H1 (cell line): Measurements from ENCODE around the gene TMEM222. TPM values are rescaled to one million over a fixed set of nuclear protein-coding genes. Genes with fewer than 3 reads are reported as not detected.

Experiments used
- CTCF ChIA-PET: fragments of 300-600 bp; sonication (Branson Sonifier 250); formaldehyde crosslinking; loops from one replicate; lab custom pipeline; 2021; ENCODE audit not compliant: partially characterized antibody; lab: Charles Lee
- POLR2A ChIA-PET: fragments of 300-600 bp; sonication (Branson Sonifier 250); formaldehyde crosslinking; loops from one replicate; lab custom pipeline; 2021; ENCODE audit warnings: inconsistent platforms; ENCODE audit not compliant: partially characterized antibody; lab: Charles Lee
- DNase-seq, 2 experiments: peaks; one replicate each; pipeline versions ENCODE4 v3.0.0 to v3.0.0-alpha.2; 2010 to 2022; ENCODE audit warnings: low spot score in 2 of 2, low read depth in 1 of 2, mixed read lengths in 1 of 2
- FAIRE-seq: peaks from 2 replicates; lab custom pipeline; 2011; peaks lifted over from hg19 to GRCh38; lab: Jason Lieb, UNC
- H2AFZ ChIP-seq: 2 replicates; pipeline ENCODE4 v1.8.1; 2012; ENCODE audit warnings: low read length, inconsistent platforms
- H2AK5ac ChIP-seq: 2 replicates; pipeline ENCODE4 v1.6.1; 2013; ENCODE audit warnings: low read depth, low read length
- H2BK120ac ChIP-seq: replicated peaks from 2 replicates; pipeline ENCODE3; 2013; ENCODE audit warnings: low read depth, low read length, inconsistent platforms
- H2BK12ac ChIP-seq: 2 replicates; pipeline ENCODE4 v1.6.1; 2013; ENCODE audit warnings: low read depth, low read length
- H2BK15ac ChIP-seq: 2 replicates; pipeline ENCODE4 v1.6.1; 2013; ENCODE audit warnings: low read length
- H2BK20ac ChIP-seq: 2 replicates; pipeline ENCODE4 v1.6.1; 2013; ENCODE audit warnings: low read length
- H2BK5ac ChIP-seq: 2 replicates; pipeline ENCODE4 v1.6.1; 2013; ENCODE audit warnings: low read depth, low read length
- H3K14ac ChIP-seq: 2 replicates; pipeline ENCODE4 v1.6.1; 2013; ENCODE audit warnings: inconsistent platforms; ENCODE audit not compliant: insufficient read length
- H3K18ac ChIP-seq: 2 replicates; pipeline ENCODE4 v1.6.1; 2013; ENCODE audit warnings: low read length; ENCODE audit errors: extremely low read depth
- H3K23ac ChIP-seq: 2 replicates; pipeline ENCODE4 v1.6.1; 2013; ENCODE audit warnings: inconsistent platforms; ENCODE audit not compliant: insufficient read length
- H3K23me2 ChIP-seq: 2 replicates; pipeline ENCODE4 v1.6.1; 2013; ENCODE audit warnings: low read depth, low read length
- H3K27ac ChIP-seq: 2 replicates; pipeline ENCODE4 v1.6.1; 2011; ENCODE audit warnings: low read depth, low read length, inconsistent platforms
- H3K27me3 ChIP-seq, 4 experiments: replicated peaks in 1 of 4; 1 replicate in 1 of 4; 2 replicates in 3 of 4; pipeline versions ENCODE4 v1.6.1 to v1.8.1; 2011 to 2013; ENCODE audit warnings: low read length in 3 of 4, mild to moderate bottlenecking in 3 of 4, inconsistent platforms in 2 of 4, mixed read lengths in 2 of 4, moderate library complexity in 1 of 4; ENCODE audit not compliant: control insufficient read depth in 3 of 4, insufficient read depth in 3 of 4; ENCODE audit errors: extremely low read depth in 1 of 4
- H3K36me3 ChIP-seq, 4 experiments: 2 replicates each; pipeline versions ENCODE4 v1.6.1 to v1.8.1; 2011 to 2013; ENCODE audit warnings: mild to moderate bottlenecking in 4 of 4, low read length in 3 of 4, moderate library complexity in 2 of 4, control low read depth in 1 of 4, inconsistent platforms in 1 of 4; ENCODE audit not compliant: insufficient read depth in 4 of 4, control insufficient read depth in 2 of 4
- H3K4ac ChIP-seq: replicated peaks from 2 replicates; pipeline ENCODE3; 2013; ENCODE audit warnings: low read length, low read depth, mixed read lengths, inconsistent platforms; ENCODE audit not compliant: insufficient read length
- H3K4me1 ChIP-seq, 4 experiments: replicated peaks in 1 of 4; 1 replicate in 1 of 4; 2 replicates in 3 of 4; pipeline versions ENCODE4 v1.6.1 to v1.8.1; 2011 to 2013; ENCODE audit warnings: low read length in 3 of 4, inconsistent platforms in 2 of 4, mixed read lengths in 1 of 4; ENCODE audit not compliant: insufficient read depth in 4 of 4, control insufficient read depth in 3 of 4
- H3K4me2 ChIP-seq, 2 experiments: 2 replicates each; pipeline versions ENCODE4 v1.6.1 to v1.8.1; 2011 to 2013; ENCODE audit warnings: low read depth in 2 of 2, low read length in 2 of 2, control low read depth in 1 of 2, inconsistent platforms in 1 of 2, mild to moderate bottlenecking in 1 of 2; ENCODE audit not compliant: insufficient read depth in 1 of 2
- H3K4me3 ChIP-seq, 4 experiments: fragments of 200-600, 300-600 bp in 1 of 4; sonication (generic), shearing (Covaris generic), sonication (Bioruptor Twin) in 1 of 4; 2 replicates each; pipeline versions ENCODE4 v1.5.1 to v1.8.1; 2011 to 2016; ENCODE audit warnings: low read length in 4 of 4, low read depth in 3 of 4, control low read depth in 2 of 4, inconsistent platforms in 2 of 4, mild to moderate bottlenecking in 2 of 4, mixed read lengths in 1 of 4, moderate library complexity in 1 of 4; ENCODE audit not compliant: insufficient read depth in 2 of 4; ENCODE audit errors: extremely low read depth in 1 of 4
- H3K56ac ChIP-seq: replicated peaks from 2 replicates; pipeline ENCODE3; 2013; ENCODE audit warnings: low read depth, mild to moderate bottlenecking, mixed read lengths, low read length, inconsistent platforms; ENCODE audit not compliant: insufficient read length
- H3K79me1 ChIP-seq: 2 replicates; pipeline ENCODE4 v1.6.1; 2013; ENCODE audit warnings: low read depth, low read length, control low read depth
- H3K79me2 ChIP-seq, 2 experiments: 2 replicates each; pipeline versions ENCODE4 v1.6.1 to v1.8.1; 2012 to 2013; ENCODE audit warnings: low read length in 2 of 2, mild to moderate bottlenecking in 2 of 2, inconsistent platforms in 1 of 2; ENCODE audit not compliant: insufficient read depth in 2 of 2, control insufficient read depth in 1 of 2
- H3K9ac ChIP-seq, 4 experiments: replicated peaks in 1 of 4; 1 replicate in 1 of 4; 2 replicates in 3 of 4; pipeline versions ENCODE4 v1.6.1 to v1.8.1; 2011 to 2013; ENCODE audit warnings: low read depth in 3 of 4, low read length in 3 of 4, control low read depth in 2 of 4, mild to moderate bottlenecking in 2 of 4, moderate library complexity in 2 of 4, inconsistent platforms in 1 of 4; ENCODE audit errors: extremely low read depth in 1 of 4
- H3K9me3 ChIP-seq, 2 experiments: 2 replicates each; pipeline versions ENCODE4 v1.6.1 to v1.8.1; 2012 to 2013; ENCODE audit warnings: mild to moderate bottlenecking in 2 of 2, moderate library complexity in 2 of 2, control low read depth in 1 of 2, inconsistent platforms in 1 of 2, low read depth in 1 of 2, low read length in 1 of 2, mixed read lengths in 1 of 2; ENCODE audit not compliant: insufficient read depth in 2 of 2
- H4K20me1 ChIP-seq, 2 experiments: replicated peaks in 1 of 2; 2 replicates each; pipeline versions ENCODE3 to v1.8.1; 2011 to 2013; ENCODE audit warnings: inconsistent platforms in 2 of 2, low read length in 2 of 2, mild to moderate bottlenecking in 1 of 2; ENCODE audit not compliant: insufficient read depth in 2 of 2, control insufficient read depth in 1 of 2
- H4K5ac ChIP-seq: 2 replicates; pipeline ENCODE4 v1.6.1; 2013; ENCODE audit warnings: low read length, low read depth, mixed read lengths, inconsistent platforms; ENCODE audit not compliant: insufficient read length
- H4K8ac ChIP-seq: 2 replicates; pipeline ENCODE4 v1.8.0; 2013; ENCODE audit warnings: mild to moderate bottlenecking, moderate library complexity, low read length, inconsistent platforms; ENCODE audit not compliant: insufficient read depth; ENCODE audit errors: extremely low read depth
- H4K91ac ChIP-seq: replicated peaks from 2 replicates; pipeline ENCODE3; 2013; ENCODE audit warnings: low read length, mixed read lengths, inconsistent platforms; ENCODE audit not compliant: insufficient read length
- CEBPB ChIP-seq: IDR thresholded peaks from 2 replicates; pipeline ENCODE4 v1.6.1; 2012; ENCODE audit warnings: low read depth, low read length
- FOSL1 ChIP-seq: IDR thresholded peaks from 2 replicates; pipeline ENCODE4 v1.6.1; 2011; ENCODE audit warnings: mild to moderate bottlenecking, low read depth, low read length, moderate library complexity; ENCODE audit not compliant: insufficient read depth
- JUN ChIP-seq: IDR thresholded peaks from 2 replicates; pipeline ENCODE4 v1.6.1; 2011; ENCODE audit warnings: low read depth, mild to moderate bottlenecking, improper control_type of control experiment, low read length
- KDM4A ChIP-seq: IDR thresholded peaks from one replicate; pipeline ENCODE4 v1.7.1; 2012; ENCODE audit warnings: low read depth, mild to moderate bottlenecking, moderate library complexity, low read length, inconsistent platforms; ENCODE audit not compliant: severe bottlenecking
- POLR2A ChIP-seq, 2 experiments: IDR thresholded peaks; 1 replicate in 1 of 2; 2 replicates in 1 of 2; pipeline ENCODE4 v1.6.1; 2011; ENCODE audit warnings: low read depth in 2 of 2, low read length in 2 of 2, mild to moderate bottlenecking in 2 of 2; ENCODE audit errors: control extremely low read depth in 1 of 2
- POU5F1 ChIP-seq: IDR thresholded peaks from 2 replicates; pipeline ENCODE4 v1.6.1; 2011; ENCODE audit warnings: low read depth, mild to moderate bottlenecking, low read length, moderate library complexity
- RXRA ChIP-seq: IDR thresholded peaks from 2 replicates; pipeline ENCODE4 v1.6.1; 2011; ENCODE audit warnings: low read depth, mild to moderate bottlenecking, low read length, moderate library complexity; ENCODE audit not compliant: insufficient read depth
- SIX5 ChIP-seq: IDR thresholded peaks from 2 replicates; pipeline ENCODE4 v1.6.1; 2011; ENCODE audit warnings: mild to moderate bottlenecking, low read depth, low read length
- USF2 ChIP-seq: IDR thresholded peaks from 2 replicates; pipeline ENCODE4 v1.6.1; 2011; ENCODE audit warnings: low read length, improper control_type of control experiment
- WGBS, 2 experiments: shearing (Covaris generic) in 1 of 2; methylation state at CpG; one replicate each; pipeline versions ENCODE4 v1.1.6 to v1.1.7; 2013 to 2015; ENCODE audit warnings: low lambda C conversion rate in 2 of 2, mixed read lengths in 2 of 2, inconsistent platforms in 1 of 2, low coverage in 1 of 2, missing lambda C conversion rate in 1 of 2; ENCODE audit not compliant: insufficient replicate concordance in 2 of 2, insufficient coverage in 1 of 2, insufficient read length in 1 of 2; ENCODE audit errors: extremely low coverage in 1 of 2, missing lambda C conversion rate in 1 of 2; 5-methylcytosine and 5-hydroxymethylcytosine counted together
- polyA plus RNA-seq, 7 experiments: library from polyadenylated mRNA; depleted of rRNA in 3 of 7; stranded (reverse) in 5 of 7; unstranded in 2 of 7; fragments of >200 nt in 5 of 7; fragments of 200-250 nt in 2 of 7; gene quantifications; 1 replicate in 5 of 7; 2 replicates in 1 of 7; 4 replicates in 1 of 7; pipeline versions ENCODE4 v1.2.1 to v1.2.3, GENCODE V29; 2011 to 2013; ENCODE audit warnings: missing spikeins in 2 of 7, mixed read lengths in 2 of 7
- total RNA-seq: library from RNA; stranded (reverse); fragmentation: NEBNext Ultra II Directional; extraction: Animal tissue kit (Norgen Biotek cat#: 25700); gene quantifications from 2 replicates; pipeline ENCODE4 v1.2.1, GENCODE V29; 2021

The TMEM222 gene
- total and polyA plus RNA-seq, 2 of the 8 experiments (the other 6 are each of a cell fraction or from before 2014, with no cell fraction given), result 27.0 to 51.8 TPM

- Histone ChIP-seq H4K91ac (no peak overlapping the region), H4K5ac (no peak overlapping the region), H3K23ac (no peak overlapping the region), H3K4ac (no peak overlapping the region), H3K9ac (no peak overlapping the region), H3K4me1 (peaks cover 6 to 24% (median 10%) of the 10 kb centered on the region in 4 experiments), H3K4me2 (peak overlapping the region; percentile 85 to 97; a peak in 3 of 4 replicates), H3K56ac (no peak overlapping the region), H3K27me3 (peaks cover 6 to 21% (median 15%) of the 10 kb centered on the region in 4 experiments), H3K79me1 (no peaks in the 10 kb centered on the region), H3K23me2 (peaks cover 14% of the 10 kb centered on the region; the same call in 1 of the 2 replicates), H2AFZ (no peak overlapping the region), H2BK5ac (peak overlapping the region; percentile 48; the same call in 1 of the 2 replicates), H3K4me3 (peak overlapping the region in 1 of 4 experiments; percentile 62; a peak in 1 of 8 replicates), H2BK15ac (peak overlapping the region; percentile 14; the same call in 1 of the 2 replicates), H2BK120ac (no peak overlapping the region), H2AK5ac (0 out of 2 replicates have a peak overlapping the region, but pooled peaks have one; percentile 9), H4K8ac (no peak overlapping the region; the same call in 1 of the 2 replicates), H3K9me3 (no peaks in the 10 kb centered on the region), H2BK20ac (no peak overlapping the region), H3K36me3 (no peaks in the 10 kb centered on the region), H3K27ac (no peak overlapping the region), H2BK12ac (peak overlapping the region; percentile 33; the same call in 1 of the 2 replicates), H3K14ac (no peak overlapping the region), H3K79me2 (no peaks in the 10 kb centered on the region), H4K20me1 (peaks cover 0 to 4% of the 10 kb centered on the region in 2 experiments), H3K18ac (no peak overlapping the region)
- CTCF ChIA-PET, result interaction anchor here (0.7 to 28.8 kb wide), 16 partner anchors 9 to 242 kb away, joined by 3 to 625 read pairs (median 8); partner anchors contain the start of genes CD164L2, FCN3, GPR3 and SYTL1
- WGBS, 2 experiments, result 80% methylated on average over 11 of the region's 11 CpGs; no CpG with 5 or more reads in 1 of the 2 experiments
- DNase-seq (no peak), FAIRE-seq (no peak)
- POLR2A ChIA-PET, result interaction anchor here (0.6 to 10.3 kb wide), 11 partner anchors 12 to 206 kb away, joined by 3 to 101 read pairs (median 4); partner anchors contain the start of gene CD164L2
- TF ChIP-seq POU5F1, result no peak
- TF ChIP-seq POLR2A (IDR thresholded peaks at IDR 0.05; ENCODE audit: control extremely low read depth in 1 of 2, low read depth in 2 of 2, low read length in 2 of 2), result no peak
- no peak for TF ChIP-seq SIX5
- no peak for TF ChIP-seq USF2
- no peak for TF ChIP-seq JUN
- no peak for TF ChIP-seq RXRA
- peak; percentile 59 for TF ChIP-seq CEBPB
- no peak for TF ChIP-seq FOSL1
- TF ChIP-seq KDM4A, result no peak
These were observed 42.9 kb downstream of the TMEM222 start for GRCh38 chr1:27364696-27365371.
